HG03064 (cell line): Measurements from ENCODE around the gene ANKRD44.

Experiments used
- ATAC-seq: cut with Tn5 transposase; IDR thresholded peaks from one replicate; pipeline ENCODE4 v1.9.1; 2021; ENCODE audit warnings: low read depth; ENCODE audit not compliant: unreplicated experiment

Gene ANKRD44

GRCh38 chr2:197189426-197190099 lies 121.0 kb downstream of the ANKRD44 start:
- ATAC-seq, result no peak

DNA sequence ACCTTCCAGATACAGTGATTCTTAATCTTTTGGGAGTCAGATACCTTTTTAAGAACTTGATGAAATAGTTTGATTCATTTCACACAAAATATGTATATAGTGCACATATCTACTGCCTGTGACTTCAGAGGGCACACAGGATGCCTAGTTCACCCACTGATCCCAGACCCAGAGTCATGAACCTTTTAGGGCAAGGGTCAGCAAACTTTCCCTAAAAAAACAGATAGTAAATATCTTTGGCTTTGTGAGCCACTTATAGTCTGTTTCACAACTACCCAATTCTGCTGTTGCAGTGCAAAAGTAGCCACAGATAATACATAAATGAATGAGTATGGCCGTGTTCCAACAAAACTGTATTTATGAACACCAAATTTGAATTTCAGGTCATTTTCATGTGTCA lies 124.9 kb downstream of the ANKRD44 start:
- ATAC-seq, result no peak

GRCh38 chr2:197184959-197185586 lies 125.5 kb downstream of the ANKRD44 start:
- ATAC-seq, result no peak

DNA sequence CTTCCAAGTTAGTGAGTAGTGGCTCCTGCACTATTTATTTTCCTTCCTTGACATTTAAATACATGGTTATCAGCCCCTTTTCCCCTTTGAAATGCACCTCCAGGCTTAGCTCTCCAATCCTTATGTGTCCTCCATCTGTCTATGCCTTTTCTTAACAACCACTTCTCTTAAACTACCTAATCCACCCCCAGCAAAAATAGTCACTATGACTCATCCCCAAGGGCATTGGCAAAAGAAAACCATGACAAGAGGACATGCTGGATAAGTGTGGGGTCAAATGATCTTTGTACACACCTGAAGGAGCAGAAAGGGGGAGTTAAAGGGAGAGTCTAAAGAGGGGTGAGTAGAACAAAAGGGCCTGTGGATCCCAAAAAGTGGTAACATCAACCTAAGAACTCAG lies 127.2 kb downstream of the ANKRD44 start:
- ATAC-seq, result no peak

DNA sequence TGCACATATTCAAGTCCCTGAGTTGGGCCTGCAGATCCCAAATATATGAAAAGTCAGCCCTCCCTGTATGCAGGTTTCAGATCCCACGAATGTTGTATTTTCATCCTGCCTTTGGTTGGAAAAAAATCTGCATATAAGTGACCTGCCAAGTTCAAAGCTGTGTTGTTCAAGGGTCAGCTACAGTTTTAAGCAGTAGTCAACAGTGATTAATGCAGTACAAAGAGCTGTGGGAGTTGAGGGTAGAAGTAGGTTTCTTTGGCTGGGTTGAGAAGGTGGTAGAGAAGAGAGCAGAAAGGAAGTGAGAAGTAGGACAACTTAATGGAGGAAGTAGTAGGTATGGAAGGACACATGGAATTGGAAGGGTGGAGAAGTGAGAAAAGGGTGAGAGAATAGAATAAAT lies 127.9 kb downstream of the ANKRD44 start:
- ATAC-seq, result no peak

- no peak for ATAC-seq
Measured at GRCh38 chr2:197181491-197181890, 129.1 kb downstream of the ANKRD44 start.

GRCh38 chr2:197179744-197180498 lies 130.7 kb downstream of the ANKRD44 start:
- ATAC-seq, result no peak

DNA sequence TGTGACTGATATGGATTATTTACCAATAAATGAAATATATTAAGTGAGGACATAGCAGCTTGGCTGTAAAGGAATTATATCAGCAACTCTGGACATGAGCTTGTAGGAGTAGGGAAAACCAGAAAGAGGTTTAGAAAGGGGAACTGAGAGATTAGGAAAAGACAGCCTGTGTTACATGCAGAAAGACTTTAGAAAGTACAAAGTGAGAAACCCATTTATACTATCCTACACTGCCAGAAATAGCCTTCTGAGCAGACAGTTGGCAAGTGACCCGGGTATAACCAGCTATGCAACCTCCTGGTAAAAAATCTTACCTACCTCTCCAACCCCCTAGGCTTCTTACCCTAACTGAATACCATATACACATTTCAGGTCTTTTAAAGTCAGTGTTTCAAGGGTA lies 134.1 kb downstream of the ANKRD44 start:
- ATAC-seq, result no peak

DNA sequence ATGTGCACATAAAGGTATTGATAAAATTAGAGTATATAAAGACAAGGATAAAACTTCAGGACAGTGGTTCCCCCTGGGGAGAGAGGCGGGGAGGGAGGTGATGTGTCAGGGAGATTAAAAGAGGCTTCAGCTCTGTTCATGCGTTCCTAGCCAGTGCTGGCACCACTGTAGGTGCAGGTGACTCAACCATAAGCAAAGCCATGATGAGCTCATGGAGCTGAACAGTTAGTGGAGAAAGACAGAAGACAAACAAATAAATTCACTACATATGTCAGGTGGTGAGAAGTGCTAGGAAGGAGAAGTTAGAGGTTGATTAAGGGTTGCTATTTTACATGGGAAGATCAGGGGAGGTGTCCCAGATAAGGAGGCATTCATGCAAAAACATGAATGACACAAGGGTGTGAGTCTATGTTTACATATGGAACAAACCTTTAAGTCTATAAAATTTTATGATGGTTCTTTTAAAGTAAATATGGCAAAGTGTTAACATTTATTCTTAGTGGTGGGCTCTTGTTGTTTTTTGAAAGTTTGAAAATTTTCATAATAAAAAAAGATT lies 136.0 kb downstream of the ANKRD44 start:
- ATAC-seq, result no peak

- no peak for ATAC-seq
Measured at GRCh38 chr2:197171582-197171981, 139.0 kb downstream of the ANKRD44 start.

DNA sequence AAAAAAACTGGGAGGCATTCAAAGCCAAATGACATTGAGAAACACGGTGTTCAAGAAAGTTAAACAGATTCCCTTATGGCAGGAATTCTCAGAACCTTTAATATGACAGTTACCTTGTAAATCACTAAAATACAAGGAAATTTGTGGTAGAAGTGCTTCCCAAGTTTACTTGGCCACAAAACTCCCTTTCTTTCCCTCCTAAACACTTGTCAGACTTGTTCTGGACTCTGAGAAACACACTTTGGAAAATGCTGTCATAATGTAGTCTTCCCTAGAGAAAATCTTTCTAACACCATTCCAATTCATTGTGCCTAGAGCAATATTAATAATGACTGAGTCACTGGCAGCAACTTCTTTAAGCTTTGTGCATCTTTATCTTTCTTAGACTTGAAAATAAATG lies 140.4 kb downstream of the ANKRD44 start:
- no peak for ATAC-seq

DNA sequence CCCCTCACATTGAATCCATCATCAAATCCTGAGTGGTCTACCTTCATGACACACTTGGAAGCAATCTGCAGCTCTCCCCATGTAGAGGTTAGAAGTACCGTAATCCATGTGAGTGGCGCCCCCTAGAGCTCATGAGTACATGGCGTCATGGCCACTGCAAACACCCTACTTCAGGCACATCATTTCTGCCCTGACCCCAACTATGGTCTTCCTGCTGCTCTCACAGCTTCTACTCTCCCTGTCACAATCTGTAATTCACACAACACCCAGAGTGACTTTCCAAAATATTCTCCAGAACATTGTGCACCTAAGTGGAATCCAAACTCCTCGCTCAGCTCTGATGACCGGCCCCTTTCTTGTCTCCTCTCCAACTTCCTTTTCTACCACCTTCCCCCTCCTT lies 141.9 kb downstream of the ANKRD44 start:
- no peak for ATAC-seq

DNA sequence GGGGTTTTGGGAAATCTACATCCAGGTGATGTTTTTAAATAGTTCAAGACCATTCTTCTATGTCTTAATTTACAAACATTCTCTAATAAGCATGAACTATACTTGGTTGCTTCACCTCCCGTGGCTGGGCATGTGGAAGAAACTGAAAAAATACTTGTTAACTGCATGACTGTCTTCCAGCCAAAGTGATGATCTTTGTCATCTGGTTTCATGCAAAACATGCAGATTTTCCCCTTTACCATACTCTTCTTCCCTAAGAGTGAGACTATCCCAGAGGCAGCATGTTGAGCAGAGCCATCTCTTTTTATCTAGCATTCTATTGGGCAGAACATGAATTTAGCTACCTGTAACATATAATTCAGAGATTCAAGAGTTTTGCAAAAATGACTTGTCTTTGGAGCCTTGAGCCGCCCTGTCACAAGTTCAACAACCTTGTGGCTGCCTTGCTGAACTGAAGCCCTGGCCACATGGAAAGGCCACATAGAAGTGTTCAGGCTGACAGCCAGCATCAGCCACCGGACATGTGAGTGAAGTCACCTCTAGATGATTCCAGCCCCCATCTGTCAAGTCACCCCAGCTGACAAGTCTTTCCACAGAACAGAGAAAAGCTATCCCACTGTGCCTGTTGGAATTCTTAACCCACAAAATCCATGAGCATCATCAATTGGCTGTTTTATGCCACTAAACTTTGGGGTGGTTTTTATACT lies 142.8 kb downstream of the ANKRD44 start:
- ATAC-seq, result no peak

GRCh38 chr2:197165020-197165419 lies 145.6 kb downstream of the ANKRD44 start:
- no peak for ATAC-seq

- ATAC-seq, result no peak
Measured at GRCh38 chr2:197164141-197164754, 146.3 kb downstream of the ANKRD44 start.

DNA sequence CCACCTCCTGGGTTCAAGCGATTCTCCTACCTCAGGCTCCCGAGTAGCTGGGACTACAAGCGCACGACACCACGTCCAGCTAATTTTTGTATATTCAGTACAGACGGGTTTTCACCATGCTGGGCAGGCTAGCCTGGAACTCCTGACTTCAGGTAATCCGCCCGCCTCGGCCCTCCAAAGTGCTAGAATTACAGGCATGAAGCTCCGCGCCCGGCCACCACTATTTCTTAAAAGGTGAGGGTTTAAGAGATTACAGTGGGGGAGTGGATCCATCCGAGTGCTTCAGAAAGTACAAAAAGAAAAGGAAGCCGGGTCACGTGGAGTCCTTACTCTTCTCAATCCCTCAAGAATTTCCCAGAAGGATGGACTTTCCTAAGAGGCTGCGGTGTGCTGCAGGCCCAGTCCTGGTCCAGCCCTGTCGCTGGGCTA lies 146.9 kb downstream of the ANKRD44 start:
- ATAC-seq, result no peak

GRCh38 chr2:197161774-197162173 lies 148.8 kb downstream of the ANKRD44 start:
- no peak for ATAC-seq

DNA sequence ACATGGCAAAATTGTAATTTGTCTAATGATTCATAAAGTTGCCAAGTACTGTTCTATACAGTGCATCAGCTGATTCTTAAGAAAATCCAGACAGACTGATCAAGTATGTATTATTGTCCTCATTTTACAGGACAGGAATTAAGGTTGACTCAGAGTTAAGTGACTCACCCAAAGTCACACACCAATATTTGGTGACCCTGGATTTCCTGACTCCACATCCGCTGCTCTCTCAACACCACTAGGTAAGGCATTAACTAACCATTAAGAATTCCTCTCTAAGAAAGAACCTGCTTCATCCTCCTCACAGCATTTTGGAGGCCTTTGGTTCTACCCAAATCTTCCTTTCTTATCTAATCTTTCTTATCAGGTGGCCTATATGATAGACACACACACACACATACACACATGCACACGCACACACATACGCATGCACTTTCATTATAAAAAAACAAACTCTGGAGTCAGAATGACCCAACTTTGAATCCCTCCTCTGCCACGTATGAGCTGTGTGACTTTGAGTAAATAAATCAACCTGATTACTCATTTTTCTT lies 150.8 kb downstream of the ANKRD44 start:
- ATAC-seq, result no peak

DNA sequence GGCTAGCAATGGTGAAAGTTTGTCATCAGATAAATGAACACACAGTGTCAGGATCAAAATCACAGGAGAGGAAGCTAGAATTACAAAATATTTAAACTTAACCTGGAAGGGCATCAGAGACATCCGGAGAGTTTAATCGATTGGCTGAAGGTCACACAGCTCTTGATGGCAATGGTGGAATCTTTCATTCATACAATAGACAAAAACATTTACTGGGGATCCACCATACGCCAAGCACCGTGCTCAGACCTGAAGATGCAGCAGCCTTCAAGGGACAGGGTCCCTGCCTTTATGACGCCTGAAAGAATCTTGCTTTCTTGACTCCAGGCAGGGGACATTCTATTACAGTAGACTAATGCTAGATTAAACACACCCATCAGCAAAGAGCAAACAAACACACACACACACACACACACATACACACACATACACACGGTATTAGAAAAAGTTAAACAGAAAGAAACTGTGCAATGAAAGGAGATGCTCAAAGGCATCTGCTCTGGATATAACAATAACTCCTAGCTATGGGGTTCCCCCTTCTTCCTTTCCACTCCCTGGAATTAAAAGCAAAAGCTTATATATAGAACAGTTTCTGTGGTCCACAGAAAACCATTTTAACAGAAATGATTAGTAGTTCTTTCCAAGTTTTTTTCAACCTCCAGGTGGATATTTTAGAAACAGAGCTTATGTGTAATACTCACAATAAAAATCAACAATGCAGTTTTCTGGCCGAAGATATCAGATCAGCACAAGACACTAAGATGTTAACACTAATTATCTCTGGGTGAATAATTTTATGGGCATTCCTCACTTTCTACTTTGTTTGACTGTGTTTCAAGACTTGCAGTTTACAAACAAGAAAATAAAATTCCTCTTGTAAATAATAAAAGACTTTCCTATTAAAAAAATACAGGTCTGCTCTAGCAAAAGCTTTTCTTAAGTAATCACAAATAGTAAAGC lies 151.7 kb downstream of the ANKRD44 start:
- no peak for ATAC-seq
